HepG2 (cell line): Measurements from ENCODE around the gene PRKCSH. TPM values are rescaled to one million over a fixed set of nuclear protein-coding genes. Genes with fewer than 3 reads are reported as not detected.

Experiments
- ATAC-seq: fragments of 200-7000 bp; cut with Tn5 transposase; 3 replicates; pipeline ENCODE4 v1.9.1; 2020; ENCODE audit warnings: mild to moderate bottlenecking, moderate library complexity
- BruUV-seq: library from RNA; stranded (reverse); fragments of 400-500 nt; replicated peaks from 2 replicates; lab custom pipeline; 2021; lab: Mats Ljungman, UMichigan
- CTCF ChIA-PET: fragments of 300-600 bp; formaldehyde crosslinking; extraction: SDS; loops from one replicate; lab custom pipeline; 2021; ENCODE audit warnings: low total read pairs, inconsistent platforms, low intra/inter-chr PET ratio; lab: Yijun Ruan, JAX
- POLR2A ChIA-PET: fragments of 350-600 bp; sonication (Branson Sonifier 250); formaldehyde crosslinking; loops from one replicate; lab custom pipeline; 2020; ENCODE audit warnings: antibody characterized with exemption, inconsistent platforms; lab: Yijun Ruan, JAX
- DNase-seq: peaks from one replicate; pipeline ENCODE4 v3.0.0-alpha.2; 2015; ENCODE audit warnings: low spot score
- FAIRE-seq: peaks from 3 replicates; lab custom pipeline; 2011; peaks lifted over from hg19 to GRCh38; lab: Jason Lieb, UNC
- H2AFZ ChIP-seq: one replicate; pipeline ENCODE4 v1.6.1; 2011; ENCODE audit warnings: low read length, inconsistent platforms
- H3K27ac ChIP-seq: fragments of 300-600 bp; 3 replicates; pipeline ENCODE4 v1.8.0; 2011; ENCODE audit warnings: mixed run types, mild to moderate bottlenecking, mixed read lengths, low read length, inconsistent platforms; ENCODE audit not compliant: insufficient read depth; ENCODE audit errors: extremely low read length
- H3K27me3 ChIP-seq, 2 experiments: fragments of 200-600 bp in 1 of 2; 2 replicates in 1 of 2; 3 replicates in 1 of 2; pipeline versions ENCODE4 v1.6.0 to v1.8.0; 2011; ENCODE audit warnings: low read length in 2 of 2, mild to moderate bottlenecking in 2 of 2, moderate library complexity in 2 of 2, inconsistent platforms in 1 of 2; ENCODE audit not compliant: insufficient read depth in 2 of 2, control insufficient read depth in 1 of 2
- H3K36me3 ChIP-seq, 2 experiments: fragments of 200-600 bp in 1 of 2; replicated peaks in 1 of 2; 2 replicates in 1 of 2; 3 replicates in 1 of 2; pipeline versions ENCODE4 v1.5.1 to v1.8.0; 2011; ENCODE audit warnings: low read length in 2 of 2, inconsistent platforms in 1 of 2; ENCODE audit not compliant: insufficient read depth in 2 of 2, control insufficient read depth in 1 of 2
- H3K4me1 ChIP-seq: 2 replicates; pipeline ENCODE4 v1.5.1; 2012; ENCODE audit warnings: low read length, inconsistent platforms; ENCODE audit not compliant: insufficient read depth
- H3K4me2 ChIP-seq: 2 replicates; pipeline ENCODE4 v1.6.0; 2011; ENCODE audit warnings: low read depth, low read length, inconsistent platforms
- H3K4me3 ChIP-seq, 3 experiments: fragments of 200-600 bp in 1 of 3; sonication (generic), shearing (Covaris generic) in 1 of 3; replicated peaks in 1 of 3; 2 replicates each; pipeline ENCODE4 v1.5.1; 2011 to 2016; ENCODE audit warnings: low read length in 3 of 3, inconsistent platforms in 2 of 3, low read depth in 2 of 3, mild to moderate bottlenecking in 2 of 3, control low read depth in 1 of 3, mixed read lengths in 1 of 3; ENCODE audit not compliant: insufficient read depth in 1 of 3
- H3K79me2 ChIP-seq: one replicate; pipeline ENCODE4 v1.6.1; 2011; ENCODE audit warnings: low read length, inconsistent platforms; ENCODE audit not compliant: insufficient read depth
- H3K9ac ChIP-seq: 2 replicates; pipeline ENCODE4 v1.6.0; 2011; ENCODE audit warnings: mild to moderate bottlenecking, low read depth, low read length, inconsistent platforms; ENCODE audit not compliant: insufficient read depth
- H3K9me3 ChIP-seq: 2 replicates; pipeline ENCODE4 v1.5.1; 2012; ENCODE audit warnings: mild to moderate bottlenecking, low read length
- H4K20me1 ChIP-seq: 2 replicates; pipeline ENCODE4 v1.6.0; 2011; ENCODE audit warnings: inconsistent platforms, mild to moderate bottlenecking, low read length, moderate library complexity; ENCODE audit not compliant: insufficient read depth
- FOXA1 ChIP-seq, 2 experiments: fragments of 450-650 bp in 1 of 2; sonication (generic) in 1 of 2; formaldehyde crosslinking in 1 of 2; IDR thresholded peaks; 2 replicates each; pipeline versions ENCODE4 v1.4.0 to v1.6.1; 2016 to 2020; ENCODE audit warnings: missing genetic modification reagents in 1 of 2
- NFYB ChIP-seq: sonication (generic); formaldehyde crosslinking; IDR thresholded peaks from 2 replicates; pipeline ENCODE4 v1.4.0; 2020; ENCODE audit warnings: missing genetic modification reagents
- XRCC5 ChIP-seq: fragments of 200-400 bp; formaldehyde crosslinking; optimal IDR thresholded peaks from 2 replicates; pipeline ENCODE3; 2017; ENCODE audit warnings: mild to moderate bottlenecking, low read length
- ZNF331 ChIP-seq: sonication (generic); formaldehyde crosslinking; IDR thresholded peaks from 2 replicates; pipeline ENCODE4 v1.4.0; 2020; ENCODE audit warnings: missing genetic modification reagents
- ZSCAN31 ChIP-seq: sonication (generic); formaldehyde crosslinking; IDR thresholded peaks from 2 replicates; pipeline ENCODE4 v1.5.0; 2020; ENCODE audit warnings: low read depth, mild to moderate bottlenecking, missing genetic modification reagents
- WGBS: methylation state at CpG from one replicate; pipeline ENCODE4 v1.1.6; 2017; ENCODE audit warnings: low lambda C conversion rate; 5-methylcytosine and 5-hydroxymethylcytosine counted together
- in situ Hi-C: cut with HindIII; loops from 2 replicates; pipeline ENCODE4 v1.10.0; 2017; ENCODE audit warnings: low pct_unique_long_range_greater_than_20kb; ENCODE audit not compliant: extremely low pct_ligation_motif_present
- intact Hi-C: fragments of 100-400 bp; cut with micrococcal nuclease; formaldehyde crosslinking; loops from one replicate; pipeline ENCODE4 v1.10.0; 2022; ENCODE audit not compliant: unreplicated experiment
- polyA plus RNA-seq, 8 experiments: library from polyadenylated mRNA; depleted of rRNA in 3 of 8; stranded (reverse) in 7 of 8; unstranded in 1 of 8; fragments of >200 nt; fragmentation: Illumina TruSeq in 4 of 8; extraction: Trizol in 4 of 8; gene quantifications; 2 replicates each; pipeline versions ENCODE4 v1.2.1 to v1.2.3, GENCODE V29; 2011 to 2016; ENCODE audit warnings: low read depth in 4 of 8, missing spikeins in 1 of 8, mixed read lengths in 1 of 8; ENCODE audit not compliant: insufficient read depth in 1 of 8
- total RNA-seq, 5 experiments: library from RNA; depleted of rRNA; stranded (reverse); fragments of >200 nt; fragmentation: Illumina TruSeq; extraction: Trizol; gene quantifications; 2 replicates each; pipeline ENCODE4 v1.2.3, GENCODE V29; 2016; ENCODE audit warnings: low read depth in 1 of 5

PRKCSH gene
- total and polyA plus RNA-seq, 2 of the 13 experiments (the other 11 are each of a cell fraction or from before 2014, with no cell fraction given): 85.1 to 125 TPM

DNA sequence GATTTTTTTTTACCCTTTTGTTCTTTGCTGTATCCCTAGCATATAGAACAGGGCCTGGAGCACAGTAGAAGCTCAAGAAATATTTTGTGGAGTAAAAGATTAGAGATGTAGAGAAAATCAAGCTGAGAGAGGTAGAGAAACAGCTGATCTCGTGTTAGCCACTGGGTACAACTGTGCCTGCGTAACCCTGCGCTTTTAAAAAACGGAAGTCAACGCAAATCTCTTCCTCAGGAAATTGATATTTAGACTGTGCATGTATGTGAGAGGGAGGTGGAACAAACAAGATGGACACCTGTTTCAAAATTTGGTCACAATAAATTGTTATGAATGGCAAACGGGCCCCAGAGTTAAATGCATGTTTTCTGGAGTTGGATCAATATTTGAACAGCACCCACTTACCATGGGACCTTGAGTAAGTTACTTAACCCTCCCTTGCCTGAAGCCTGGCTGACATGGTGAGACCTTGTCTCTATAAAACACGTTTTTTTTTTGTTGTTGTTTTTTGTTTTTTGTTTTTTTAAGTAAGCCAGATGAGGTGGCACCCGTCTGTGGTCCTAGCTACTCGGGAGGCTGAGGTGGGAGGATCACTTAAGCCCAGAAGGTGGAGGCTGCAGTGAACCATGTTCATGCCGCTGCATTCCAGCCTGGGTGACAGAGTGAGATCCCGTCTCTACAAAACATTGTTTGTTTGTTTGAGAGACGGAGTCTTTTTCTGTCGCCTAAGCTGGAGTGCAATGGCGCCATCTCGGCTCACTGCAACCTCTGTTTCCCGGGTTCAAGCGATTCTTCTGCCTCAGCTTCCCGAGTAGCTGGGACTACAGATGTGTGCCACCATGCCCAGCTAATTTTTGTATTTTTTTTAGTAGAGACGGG is 48.0 kb upstream of the PRKCSH start (continued):
- TF ChIP-seq XRCC5: no peak
- TF ChIP-seq ZNF331 (CRISPR knock-in tag): 0 out of 2 replicates have a peak, but pooled peaks have one; percentile 12
- no peak for TF ChIP-seq FOXA1 (IDR thresholded peaks at IDR 0.05)
- peak; percentile 24; the same call in 1 of the 2 replicates for TF ChIP-seq FOXA1 (CRISPR knock-in tag; IDR thresholded peaks at IDR 0.05)

GRCh38 chr19:11390359-11390758 is 45.1 kb upstream of the PRKCSH start:
- FAIRE-seq: no peak

More at GRCh38 chr19:11390359-11390758, 45.1 kb upstream of the PRKCSH start:
- intact Hi-C loops: no loop called here
- no TSS peak for BruUV-seq
- Histone ChIP-seq H3K4me2 (no peak overlapping the region), H4K20me1 (no peaks in the 10 kb centered on the region), H3K79me2 (no peaks in the 10 kb centered on the region), H3K36me3 (no peaks in the 10 kb centered on the region), H3K27ac (no peak overlapping the region), H3K27me3 (no peaks in the 10 kb centered on the region), H3K4me3 (no peak overlapping the region), H3K4me1 (peaks cover 26% of the 10 kb centered on the region), H3K9me3 (no peaks in the 10 kb centered on the region), H2AFZ (no peak overlapping the region), H3K9ac (no peak overlapping the region)
- in situ Hi-C loops: no loop called here
- WGBS: 58% methylated on average over 2 of the region's 2 CpGs
- ChIA-PET CTCF (no interaction called here), POLR2A (interaction anchor here (1.2 to 1.4 kb wide), 2 partner anchors 9 to 15 kb away, joined by 3 to 6 read pairs; no protein-coding TSS in a partner anchor)
- no peak for DNase-seq
- no peak for ATAC-seq
- no peak for TF ChIP-seq ZSCAN31 (CRISPR knock-in tag)
- TF ChIP-seq NFYB (CRISPR knock-in tag): peak; percentile 49; the same call in 1 of the 2 replicates
